HG03108 (cell line): Measurements from ENCODE around the gene MCTP1.
"Not testable (repeated sequence)": the region's sequence is repeated elsewhere in the genome, so short reads cannot be mapped to it uniquely, and the experiment has no call there.

Experiments
- ATAC-seq: cut with Tn5 transposase; IDR thresholded peaks from one replicate; pipeline ENCODE4 v1.9.1; 2021; ENCODE audit warnings: moderate library complexity; ENCODE audit not compliant: unreplicated experiment

The MCTP1 gene

DNA sequence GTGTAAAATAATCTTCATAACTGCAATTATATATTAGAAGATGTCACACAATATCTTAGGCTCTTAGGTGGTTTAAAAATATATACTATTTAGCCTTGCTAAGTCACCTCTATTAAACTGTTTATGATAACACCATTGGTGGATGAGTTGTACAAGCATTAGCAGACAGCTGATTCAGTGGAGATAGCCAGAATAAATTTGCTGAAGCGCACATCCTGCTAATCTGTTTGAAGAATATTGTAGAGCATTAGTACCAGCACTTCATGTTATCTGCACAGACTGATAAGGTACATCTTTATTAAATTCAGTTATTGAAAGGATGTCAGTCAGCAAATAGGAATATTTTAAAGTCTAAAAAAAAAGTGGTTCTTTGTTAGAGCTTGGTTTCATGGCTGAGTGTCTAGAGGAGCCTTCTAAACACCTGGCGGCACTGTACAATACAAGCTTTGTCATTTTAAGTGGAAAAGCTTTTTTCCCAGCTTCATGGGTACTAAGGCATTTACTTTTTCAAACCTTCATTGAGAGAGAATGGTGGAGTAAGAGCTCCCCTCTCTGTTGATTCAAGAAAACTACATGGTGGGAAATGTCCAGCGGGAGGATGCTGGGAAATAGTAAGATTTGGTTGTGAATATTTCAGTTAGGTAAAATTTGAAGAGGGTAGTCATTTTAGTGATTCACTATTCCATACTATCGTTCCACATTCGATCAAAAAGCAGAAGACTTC lies 391.3 kb downstream of the MCTP1 start:
- no peak for ATAC-seq

DNA sequence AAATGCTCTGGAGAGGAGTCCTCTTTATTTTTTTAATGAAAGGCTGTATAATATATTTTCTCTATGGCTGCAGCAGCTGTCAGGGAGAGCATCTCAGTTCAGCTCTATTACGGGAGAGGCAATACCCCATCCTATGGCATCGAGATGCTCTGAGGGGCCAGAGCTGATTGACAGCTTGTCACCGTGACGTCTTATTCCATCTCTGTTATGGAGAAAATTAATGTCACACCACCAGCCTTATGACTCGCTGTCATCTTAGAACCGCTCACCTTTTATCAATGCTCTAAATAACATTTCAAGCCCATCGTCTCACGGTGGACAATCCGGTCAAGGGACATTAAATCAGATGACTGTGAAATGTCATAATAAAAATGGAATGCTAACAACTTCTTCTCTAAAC lies 392.9 kb downstream of the MCTP1 start:
- no peak for ATAC-seq

- ATAC-seq, result no peak
Observed at GRCh38 chr5:94891565-94891964, 393.3 kb downstream of the MCTP1 start.

DNA sequence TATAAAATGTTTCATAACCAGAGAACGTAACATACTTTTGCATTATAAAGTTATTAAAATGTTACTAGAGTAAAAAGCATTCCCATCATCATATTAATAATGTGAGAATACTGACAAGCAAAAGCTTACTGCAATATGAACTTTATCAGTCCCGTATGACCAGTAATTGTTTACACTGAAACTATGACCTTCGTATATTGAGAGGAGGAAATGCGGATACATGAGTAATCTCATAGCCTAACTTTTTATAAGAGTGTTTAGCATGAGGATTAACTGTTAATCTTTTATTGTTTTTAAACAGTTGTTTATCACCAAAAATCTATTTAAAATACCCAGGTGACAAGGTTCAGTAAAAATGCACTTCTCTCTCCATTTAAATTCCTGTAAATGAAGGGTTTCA lies 394.0 kb downstream of the MCTP1 start:
- ATAC-seq, result no peak

- no peak for ATAC-seq
Observed at GRCh38 chr5:94888674-94889073, 396.2 kb downstream of the MCTP1 start.

GRCh38 chr5:94885931-94886330 lies 399.0 kb downstream of the MCTP1 start:
- no peak for ATAC-seq

DNA sequence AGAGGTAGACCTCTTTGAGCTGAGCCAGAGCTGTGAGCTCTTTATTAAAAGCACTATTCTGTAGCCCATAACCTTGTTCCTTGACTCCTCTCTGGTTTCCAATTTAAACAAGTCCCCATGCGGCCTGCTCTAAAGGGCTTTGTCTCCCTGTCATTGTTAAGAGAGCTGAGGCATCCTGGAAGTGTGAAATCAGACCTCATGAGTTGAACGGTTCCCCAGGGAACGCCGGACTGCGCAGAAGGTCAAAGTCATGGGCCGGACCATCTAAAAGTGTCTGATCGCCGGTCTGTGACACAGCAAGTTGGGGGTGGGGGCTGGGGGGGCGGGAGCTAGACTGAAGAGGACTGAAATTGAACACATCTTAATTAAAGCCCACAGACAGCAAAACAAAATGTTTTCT lies 400.6 kb downstream of the MCTP1 start:
- no peak for ATAC-seq

GRCh38 chr5:94872526-94872925 lies 412.4 kb downstream of the MCTP1 start:
- no peak for ATAC-seq

- ATAC-seq, result no peak
Observed at GRCh38 chr5:94870511-94871183, 414.2 kb downstream of the MCTP1 start.

GRCh38 chr5:94869921-94870320 lies 415.0 kb downstream of the MCTP1 start:
- no peak for ATAC-seq

GRCh38 chr5:94863951-94864350 lies 420.9 kb downstream of the MCTP1 start:
- ATAC-seq, result no peak

- ATAC-seq, result no peak
Observed at GRCh38 chr5:94857111-94857510, 427.8 kb downstream of the MCTP1 start.

DNA sequence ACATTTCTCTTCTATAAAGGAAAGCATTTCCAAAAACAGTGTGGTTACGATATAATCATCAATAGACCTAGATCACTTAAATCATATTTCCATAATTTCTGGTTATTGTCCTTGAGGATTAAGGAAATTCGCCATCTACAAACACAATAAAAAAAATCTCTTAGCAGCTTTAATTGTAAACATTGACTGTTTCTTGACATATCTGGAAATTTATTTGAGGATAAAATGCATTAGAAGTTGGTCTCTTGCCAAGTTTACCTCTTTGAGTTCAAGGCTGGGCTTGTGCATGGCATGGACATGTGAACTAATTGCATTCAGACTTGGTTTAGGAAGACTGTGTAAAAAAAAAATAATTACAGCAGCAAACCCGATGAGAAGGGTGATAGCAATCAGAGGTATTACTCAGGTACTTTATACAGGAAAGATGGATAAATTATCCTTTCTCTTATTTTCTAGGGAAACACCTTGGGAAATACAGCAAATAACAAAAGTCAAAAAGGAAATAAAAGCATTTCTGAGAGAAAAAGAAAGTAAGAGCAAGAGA lies 428.6 kb downstream of the MCTP1 start:
- no peak for ATAC-seq

DNA sequence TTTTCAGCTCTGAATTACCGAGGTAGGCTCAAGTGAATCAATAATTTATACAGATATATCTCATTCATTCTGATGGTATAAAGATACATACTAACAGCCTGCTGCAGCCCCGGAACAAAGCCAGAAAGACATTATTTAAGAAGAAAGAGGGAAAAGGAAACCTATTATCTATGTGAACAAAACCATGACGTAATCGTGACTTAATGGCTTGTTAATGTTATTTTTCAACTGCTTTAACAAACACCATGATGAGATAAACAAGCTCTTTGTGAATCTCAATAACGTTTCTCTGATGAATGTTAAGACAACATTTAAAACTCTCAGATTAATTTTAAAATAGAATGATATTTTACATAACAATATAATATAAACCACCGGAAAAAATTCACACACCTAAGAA lies 429.4 kb downstream of the MCTP1 start:
- no peak for ATAC-seq

- ATAC-seq, result no peak
Observed at GRCh38 chr5:94853120-94853519, 431.8 kb downstream of the MCTP1 start.

DNA sequence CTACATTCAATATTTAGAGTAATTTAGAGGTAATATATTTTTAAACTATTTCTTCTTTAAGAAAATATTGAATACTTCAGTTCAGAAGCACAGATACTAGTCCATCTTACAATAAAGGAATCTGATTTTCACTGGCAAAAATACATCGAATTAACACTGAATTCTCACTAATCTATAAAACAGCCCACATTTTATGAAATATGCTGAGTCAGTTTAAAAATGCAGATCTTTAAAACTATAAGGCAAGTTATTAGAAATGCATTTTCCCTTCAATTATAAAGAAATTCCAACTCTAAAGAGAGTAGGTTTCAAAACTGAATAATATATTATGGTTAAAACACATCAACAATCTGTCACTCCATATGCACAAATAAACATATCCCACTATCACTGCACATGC lies 433.9 kb downstream of the MCTP1 start:
- no peak for ATAC-seq

DNA sequence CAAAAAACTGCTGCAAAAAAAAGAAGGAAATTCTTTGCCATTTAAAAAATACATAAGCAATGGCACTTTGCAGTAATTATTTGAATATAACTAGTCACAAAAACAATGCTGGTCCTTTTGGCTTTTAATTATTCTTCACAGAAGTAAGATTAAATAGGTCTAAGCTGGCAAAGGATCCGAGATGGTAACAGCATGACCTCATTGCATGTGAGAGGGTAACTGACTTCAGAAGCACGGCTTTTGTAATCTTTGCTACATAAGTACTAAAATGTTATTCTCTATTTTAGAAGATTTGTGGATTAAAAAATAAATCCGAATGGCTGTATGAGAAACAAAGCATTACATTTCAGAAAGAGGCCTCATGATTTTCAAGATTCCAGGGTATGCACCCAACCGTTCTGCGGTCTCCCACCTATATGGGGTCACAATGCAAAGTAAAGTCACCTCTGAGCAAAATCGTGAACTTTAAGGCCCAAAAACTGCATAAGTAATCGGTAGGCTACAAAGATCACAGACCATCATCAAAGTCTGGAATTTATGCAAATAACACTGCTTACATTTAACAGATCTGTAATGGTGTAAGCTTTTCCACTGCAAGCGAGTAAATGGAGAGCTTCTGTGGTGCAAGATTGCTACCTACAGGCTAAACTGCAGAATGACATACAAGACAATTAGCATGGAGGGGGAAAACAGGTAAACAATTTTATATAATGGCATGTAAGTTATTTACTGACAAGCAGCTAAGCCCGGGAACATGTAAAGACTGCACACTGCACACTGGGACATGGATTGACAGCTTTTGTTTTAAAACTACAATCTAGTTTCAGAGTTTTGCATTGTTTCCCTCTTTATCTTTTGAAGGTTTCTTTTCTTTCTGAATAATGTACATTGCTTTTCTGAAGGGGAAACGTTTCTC lies 434.8 kb downstream of the MCTP1 start:
- peak; percentile 93 for ATAC-seq

DNA sequence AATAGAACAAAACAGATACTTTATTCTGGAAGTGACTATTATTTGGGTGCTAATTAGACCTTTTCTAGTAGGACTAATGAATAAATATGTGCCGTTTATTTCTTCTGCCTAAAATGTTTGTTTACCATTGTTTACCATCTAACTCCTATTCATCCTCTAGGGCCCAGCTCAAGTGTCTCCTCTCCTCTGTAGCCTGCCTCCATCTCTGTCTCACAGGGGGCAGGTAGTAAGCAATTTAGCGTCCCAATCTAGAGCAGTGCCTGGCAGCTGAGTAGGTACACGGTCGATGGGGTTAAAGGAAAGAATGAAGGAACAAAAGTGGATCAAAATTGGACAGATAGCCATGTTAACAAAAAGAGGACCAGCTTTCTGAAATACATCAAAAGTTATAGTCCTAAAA lies 435.6 kb downstream of the MCTP1 start:
- ATAC-seq, result no peak

GRCh38 chr5:94847726-94848125 lies 437.2 kb downstream of the MCTP1 start:
- ATAC-seq, result no peak

GRCh38 chr5:94847019-94847418 lies 437.9 kb downstream of the MCTP1 start:
- ATAC-seq, result no peak

- not testable (repeated sequence) for ATAC-seq
Observed at GRCh38 chr5:94845696-94846095, 439.2 kb downstream of the MCTP1 start.
